ENCODE results near the gene DNAJB12.

The DNAJB12 gene

GRCh38 chr10:72315054-72315453 is 39.7 kb downstream of the DNAJB12 start:
- no peak for DNase-seq (ENCODE audit: low read depth in 2 of 2)
- no peak for TF ChIP-seq CTCF (IDR thresholded peaks at IDR 0.05; ENCODE audit: low read depth, low read length)
- H3K4me3 ChIP-seq (replicated peaks in 1 of 2; ENCODE audit: low read depth in 2 of 2, low read length in 2 of 2): no peak overlapping the region

GRCh38 chr10:72314263-72314662 is 40.5 kb downstream of the DNAJB12 start:
- no peak for DNase-seq (ENCODE audit: low read depth in 2 of 2)
- no peak overlapping the region for H3K4me3 ChIP-seq (replicated peaks in 1 of 2; ENCODE audit: low read depth in 2 of 2, low read length in 2 of 2)
- no peak for TF ChIP-seq CTCF (IDR thresholded peaks at IDR 0.05; ENCODE audit: low read depth, low read length)

- no peak overlapping the region for H3K4me3 ChIP-seq (replicated peaks in 1 of 2; ENCODE audit: low read depth in 2 of 2, low read length in 2 of 2)
- no peak for DNase-seq (ENCODE audit: low read depth in 2 of 2)
- no peak for TF ChIP-seq CTCF (IDR thresholded peaks at IDR 0.05; ENCODE audit: low read depth, low read length)
These were observed 41.8 kb downstream of the DNAJB12 start for GRCh38 chr10:72312865-72313391.

GRCh38 chr10:72311667-72312066 is 43.1 kb downstream of the DNAJB12 start:
- TF ChIP-seq CTCF (IDR thresholded peaks at IDR 0.05; ENCODE audit: low read depth, low read length): no peak
- DNase-seq (ENCODE audit: low read depth in 2 of 2): no peak
- no peak overlapping the region for H3K4me3 ChIP-seq (replicated peaks in 1 of 2; ENCODE audit: low read depth in 2 of 2, low read length in 2 of 2)

GRCh38 chr10:72310636-72311035 is 44.1 kb downstream of the DNAJB12 start:
- TF ChIP-seq CTCF (IDR thresholded peaks at IDR 0.05; ENCODE audit: low read depth, low read length): no peak
- H3K4me3 ChIP-seq (replicated peaks in 1 of 2; ENCODE audit: low read depth in 2 of 2, low read length in 2 of 2): no peak overlapping the region
- DNase-seq (ENCODE audit: low read depth in 2 of 2): no peak

GRCh38 chr10:72310241-72310633 is 44.5 kb downstream of the DNAJB12 start:
- H3K4me3 ChIP-seq (replicated peaks in 1 of 2; ENCODE audit: low read depth in 2 of 2, low read length in 2 of 2): no peak overlapping the region
- peak; percentile 43 to 60 for DNase-seq (ENCODE audit: low read depth in 2 of 2)
- no peak for TF ChIP-seq CTCF (IDR thresholded peaks at IDR 0.05; ENCODE audit: low read depth, low read length)
